GM12872 (cell line): Measurements from ENCODE around the gene FAAP20.

Source experiments
- TF ChIP-seq, protein P1 (sequence below): IDR thresholded peaks from 3 replicates; pipeline ENCODE4 v1.5.1; 2011; ENCODE audit warnings: low read depth, mild to moderate bottlenecking, low read length, moderate library complexity; ENCODE audit not compliant: insufficient read depth

Gene FAAP20

DNA sequence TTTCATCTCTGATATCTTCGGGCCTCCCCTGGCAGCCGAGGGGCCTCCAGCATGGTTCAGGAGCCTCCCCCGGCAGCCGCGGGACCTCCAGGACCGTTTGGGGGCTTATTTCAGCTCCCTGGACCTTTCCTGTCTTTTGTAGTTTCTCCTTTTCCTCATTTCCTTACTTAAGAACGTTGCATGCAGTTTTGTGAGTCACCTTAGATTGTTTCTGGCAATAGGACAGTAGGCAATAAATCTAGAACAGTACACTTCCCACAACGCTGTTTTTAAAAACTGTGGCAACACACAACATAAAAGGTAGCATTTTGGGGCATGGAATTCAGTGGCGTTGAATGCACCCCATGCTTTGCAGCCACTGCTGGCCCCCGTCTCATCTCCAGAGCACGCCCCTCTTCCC, 24.4 kb downstream of the FAAP20 start:
- TF ChIP-seq, protein P1, sequence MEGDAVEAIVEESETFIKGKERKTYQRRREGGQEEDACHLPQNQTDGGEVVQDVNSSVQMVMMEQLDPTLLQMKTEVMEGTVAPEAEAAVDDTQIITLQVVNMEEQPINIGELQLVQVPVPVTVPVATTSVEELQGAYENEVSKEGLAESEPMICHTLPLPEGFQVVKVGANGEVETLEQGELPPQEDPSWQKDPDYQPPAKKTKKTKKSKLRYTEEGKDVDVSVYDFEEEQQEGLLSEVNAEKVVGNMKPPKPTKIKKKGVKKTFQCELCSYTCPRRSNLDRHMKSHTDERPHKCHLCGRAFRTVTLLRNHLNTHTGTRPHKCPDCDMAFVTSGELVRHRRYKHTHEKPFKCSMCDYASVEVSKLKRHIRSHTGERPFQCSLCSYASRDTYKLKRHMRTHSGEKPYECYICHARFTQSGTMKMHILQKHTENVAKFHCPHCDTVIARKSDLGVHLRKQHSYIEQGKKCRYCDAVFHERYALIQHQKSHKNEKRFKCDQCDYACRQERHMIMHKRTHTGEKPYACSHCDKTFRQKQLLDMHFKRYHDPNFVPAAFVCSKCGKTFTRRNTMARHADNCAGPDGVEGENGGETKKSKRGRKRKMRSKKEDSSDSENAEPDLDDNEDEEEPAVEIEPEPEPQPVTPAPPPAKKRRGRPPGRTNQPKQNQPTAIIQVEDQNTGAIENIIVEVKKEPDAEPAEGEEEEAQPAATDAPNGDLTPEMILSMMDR, result no peak

DNA sequence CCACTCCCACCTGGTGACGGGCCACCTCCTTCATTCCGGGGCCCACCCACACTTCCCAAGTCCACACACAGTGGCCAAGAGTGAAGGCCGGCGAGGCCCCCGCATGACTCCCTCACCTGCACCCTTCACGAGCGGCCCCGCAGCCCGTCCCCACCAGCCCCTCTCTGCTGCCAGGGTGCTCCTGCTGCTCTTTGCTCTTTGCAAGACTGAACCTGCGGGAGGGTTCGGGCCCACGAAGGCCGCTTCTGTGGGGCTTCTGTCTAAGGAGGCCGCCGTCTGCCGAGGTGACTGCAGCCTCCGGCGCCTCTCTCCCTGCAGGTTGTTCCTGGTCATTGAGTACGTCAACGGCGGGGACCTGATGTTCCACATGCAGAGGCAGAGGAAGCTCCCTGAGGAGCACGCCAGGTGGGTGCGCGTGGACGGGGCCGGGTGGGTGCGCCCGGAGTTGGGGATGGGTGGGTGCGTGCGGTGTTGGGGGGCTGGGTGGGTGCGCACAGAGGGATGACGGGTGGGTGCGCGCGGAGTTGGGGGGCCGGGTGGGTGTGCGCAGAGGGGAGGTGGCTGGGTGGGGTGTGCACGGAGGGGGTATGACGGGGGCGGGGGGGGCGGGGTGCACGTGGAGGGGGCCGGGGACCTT, 25.3 kb downstream of the FAAP20 start:
- TF ChIP-seq, protein P1, result no peak

DNA sequence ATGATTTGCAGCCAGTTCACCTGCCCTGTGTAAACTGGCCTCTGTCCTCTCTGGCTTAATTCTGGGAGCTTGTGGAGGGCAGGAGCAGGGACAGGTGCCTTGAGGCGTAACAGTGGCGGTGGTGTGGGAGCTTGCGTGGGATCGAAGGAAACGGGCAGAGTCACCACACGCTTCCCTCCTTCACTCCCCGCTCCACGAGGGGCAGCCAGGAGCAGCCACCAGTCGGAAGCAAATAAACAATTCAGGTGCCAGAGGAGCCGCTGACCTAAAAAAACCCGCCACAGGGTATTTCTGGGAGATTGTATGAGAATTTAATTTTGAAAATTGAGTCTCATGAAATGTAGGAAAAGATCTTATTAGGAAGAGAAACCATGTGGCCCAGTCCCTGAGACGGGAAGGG, 26.0 kb downstream of the FAAP20 start:
- TF ChIP-seq, protein P1, result no peak

DNA sequence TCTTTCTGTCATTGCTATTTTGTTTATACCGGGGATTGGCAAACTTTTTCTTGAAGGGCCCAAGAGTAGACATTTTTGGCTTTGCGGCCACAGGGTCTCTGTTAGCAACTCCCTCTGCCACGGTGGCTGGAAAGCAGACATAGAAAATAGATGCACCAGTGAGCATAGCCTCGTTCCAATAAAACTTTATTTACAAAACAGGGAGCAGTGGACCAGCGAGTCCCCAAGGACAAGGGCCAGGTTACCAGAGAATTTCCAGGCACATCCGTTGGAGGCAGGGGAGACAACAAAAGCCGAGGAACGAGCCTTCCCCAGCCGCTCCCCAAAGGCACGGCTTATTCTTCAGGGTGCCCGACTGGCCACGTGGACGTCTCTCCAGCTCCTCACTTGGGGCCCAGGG, 26.5 kb downstream of the FAAP20 start:
- TF ChIP-seq, protein P1, result no peak

DNA sequence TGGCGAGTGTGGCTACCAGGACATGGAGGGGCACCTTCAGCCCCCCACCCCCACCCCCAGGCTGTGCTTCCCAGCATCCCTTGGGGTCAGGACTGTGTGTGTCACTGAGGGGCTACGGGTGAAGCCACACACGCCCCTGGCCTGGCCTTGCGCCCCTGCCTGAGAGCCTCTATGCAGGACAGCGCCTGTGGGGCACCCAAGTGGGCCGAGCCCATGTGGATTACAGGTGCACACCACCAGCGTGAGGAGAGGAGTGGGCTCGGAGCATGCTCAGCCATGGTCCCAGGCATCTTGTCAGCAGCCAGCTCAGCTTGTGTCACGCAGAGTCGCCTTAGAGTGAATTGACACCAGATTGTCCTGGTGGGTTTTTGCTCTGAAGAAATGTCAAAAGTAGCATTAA, 27.9 kb downstream of the FAAP20 start:
- TF ChIP-seq, protein P1, result no peak

DNA sequence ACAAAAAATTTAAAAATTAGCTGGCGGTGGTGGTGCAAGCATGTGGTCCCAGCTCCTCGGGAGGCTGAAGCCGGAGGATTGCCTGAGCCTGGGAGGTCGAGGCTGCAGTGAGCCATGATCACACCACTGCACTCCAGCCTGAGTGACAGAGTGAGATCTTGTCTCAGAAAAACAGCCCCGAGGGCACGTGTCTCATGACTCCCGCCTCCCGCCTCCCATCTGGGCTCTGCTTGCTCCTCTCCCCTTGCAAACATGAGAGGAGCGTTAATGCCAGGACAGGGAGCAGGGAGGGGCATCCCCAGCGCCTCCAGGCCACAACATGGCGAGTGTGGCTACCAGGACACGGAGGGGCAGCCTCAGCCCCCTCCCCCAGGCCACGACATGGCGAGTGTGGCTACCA, 28.3 kb downstream of the FAAP20 start:
- TF ChIP-seq, protein P1, result no peak

DNA sequence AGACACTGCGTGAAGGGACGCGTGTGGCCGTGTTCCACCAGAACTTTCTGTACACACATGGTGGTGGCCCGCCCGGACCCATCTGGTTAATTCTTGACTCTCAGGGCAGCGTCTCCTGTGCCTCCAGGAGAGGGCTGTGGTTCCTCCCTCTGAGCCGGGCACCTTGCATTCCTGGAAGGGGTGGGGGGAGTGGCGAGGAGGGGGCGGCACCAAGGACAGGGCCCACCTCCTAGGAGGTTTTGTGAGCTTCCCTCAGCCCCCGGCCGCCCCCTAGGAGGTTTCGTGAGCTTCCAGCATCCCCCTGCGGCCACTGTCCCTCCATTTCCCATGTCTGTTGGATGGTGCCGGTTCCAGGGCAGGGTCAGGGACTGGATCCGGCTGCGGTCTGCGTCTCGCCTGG, 28.9 kb downstream of the FAAP20 start:
- TF ChIP-seq, protein P1, result no peak
